Lower leg skin (tissue), 3 donors: ENCODE results near the gene SLC35F3.

ENCODE experiments used
- CTCF ChIP-seq, 3 donors: fragments of 450-650 bp; IDR thresholded peaks; one replicate each; pipeline ENCODE4 v1.5.1; 2016; ENCODE audit warnings: antibody characterized with exemption in 3 of 3, mild to moderate bottlenecking in 3 of 3, moderate library complexity in 2 of 3
- POLR2A ChIP-seq, 2 donors: fragments of 450-650 bp; IDR thresholded peaks; one replicate each; pipeline ENCODE4 v1.6.1; 2016 to 2017; ENCODE audit warnings: antibody characterized with exemption in 2 of 2, mild to moderate bottlenecking in 1 of 2, moderate library complexity in 1 of 2

GRCh38 chr1:234280500-234280899, 376.0 kb downstream of the SLC35F3 start:
- no peak for TF ChIP-seq CTCF (IDR thresholded peaks at IDR 0.05)
- TF ChIP-seq POLR2A (IDR thresholded peaks at IDR 0.05): no peak
